HG03571 (cell line): Measurements from ENCODE around the gene OPRD1.

ENCODE experiments used
- ATAC-seq: cut with Tn5 transposase; IDR thresholded peaks from one replicate; pipeline ENCODE4 v1.9.1; 2021; ENCODE audit not compliant: unreplicated experiment

The OPRD1 gene

GRCh38 chr1:28882009-28882628, 70.1 kb downstream of the OPRD1 start:
- ATAC-seq, result no peak

- no peak for ATAC-seq
These were observed 71.3 kb downstream of the OPRD1 start for GRCh38 chr1:28883242-28883616.

- ATAC-seq, result no peak
These were observed 73.5 kb downstream of the OPRD1 start for GRCh38 chr1:28885472-28885877.

GRCh38 chr1:28885977-28886730, 74.2 kb downstream of the OPRD1 start:
- no peak for ATAC-seq

- ATAC-seq, result no peak
These were observed 74.9 kb downstream of the OPRD1 start for GRCh38 chr1:28886731-28887418.

GRCh38 chr1:28887419-28887834, 75.5 kb downstream of the OPRD1 start:
- no peak for ATAC-seq

- ATAC-seq, result no peak
These were observed 76.1 kb downstream of the OPRD1 start for GRCh38 chr1:28887835-28888682.

- no peak for ATAC-seq
These were observed 76.9 kb downstream of the OPRD1 start for GRCh38 chr1:28888915-28889314.

- ATAC-seq, result no peak
These were observed 77.4 kb downstream of the OPRD1 start for GRCh38 chr1:28889357-28889756.

GRCh38 chr1:28890435-28890834, 78.5 kb downstream of the OPRD1 start:
- ATAC-seq, result no peak

GRCh38 chr1:28890836-28891235, 78.9 kb downstream of the OPRD1 start:
- ATAC-seq, result no peak

GRCh38 chr1:28891256-28891655, 79.3 kb downstream of the OPRD1 start:
- no peak for ATAC-seq

- no peak for ATAC-seq
These were observed 81.6 kb downstream of the OPRD1 start for GRCh38 chr1:28893403-28894102.

- no peak for ATAC-seq
These were observed 82.8 kb downstream of the OPRD1 start for GRCh38 chr1:28894785-28895184.

GRCh38 chr1:28895896-28896608, 84.1 kb downstream of the OPRD1 start:
- ATAC-seq, result no peak

- no peak for ATAC-seq
These were observed 84.6 kb downstream of the OPRD1 start for GRCh38 chr1:28896609-28896986.

GRCh38 chr1:28897789-28898188, 85.8 kb downstream of the OPRD1 start:
- no peak for ATAC-seq

- no peak for ATAC-seq
These were observed 86.5 kb downstream of the OPRD1 start for GRCh38 chr1:28898405-28898881.

- no peak for ATAC-seq
These were observed 87.3 kb downstream of the OPRD1 start for GRCh38 chr1:28899267-28899666.

GRCh38 chr1:28900562-28900961, 88.6 kb downstream of the OPRD1 start:
- no peak for ATAC-seq
